ENCODE results near the gene MYD88.

MYD88 gene

GRCh38 chr3:38138349-38139190, at the start of gene MYD88:
MYD88 (plus strand) TSS chr3:38138661; CDS start chr3:38138701, 40 bp downstream.
- peak; percentile 85 for DNase-seq

GRCh38 chr3:38089163-38089562, 49.3 kb upstream of the MYD88 start:
- no peak for DNase-seq

GRCh38 chr3:38090453-38090852, 48.0 kb upstream of the MYD88 start:
- no peak for DNase-seq

- DNase-seq = no peak
Observed at GRCh38 chr3:38094999-38095398, 43.5 kb upstream of the MYD88 start.

GRCh38 chr3:38095669-38096483, 42.6 kb upstream of the MYD88 start:
- no peak for DNase-seq

- no peak for DNase-seq
Observed at GRCh38 chr3:38097446-38098375, 40.8 kb upstream of the MYD88 start.

- no peak for DNase-seq
Observed at GRCh38 chr3:38098376-38098723, 40.1 kb upstream of the MYD88 start.

GRCh38 chr3:38099518-38099917, 38.9 kb upstream of the MYD88 start:
- no peak for DNase-seq

GRCh38 chr3:38100498-38100897, 38.0 kb upstream of the MYD88 start:
- DNase-seq = no peak

GRCh38 chr3:38101811-38102443, 36.5 kb upstream of the MYD88 start:
- no peak for DNase-seq

- DNase-seq = no peak
Observed at GRCh38 chr3:38102444-38102814, 36.0 kb upstream of the MYD88 start.

- DNase-seq = no peak
Observed at GRCh38 chr3:38105525-38105924, 32.9 kb upstream of the MYD88 start.

- no peak for DNase-seq
Observed at GRCh38 chr3:38107911-38108648, 30.4 kb upstream of the MYD88 start.

- no peak for DNase-seq
Observed at GRCh38 chr3:38108649-38109579, 29.5 kb upstream of the MYD88 start.

- DNase-seq = no peak
Observed at GRCh38 chr3:38109580-38110313, 28.7 kb upstream of the MYD88 start.

GRCh38 chr3:38110314-38111050, 28.0 kb upstream of the MYD88 start:
- no peak for DNase-seq

- no peak for DNase-seq
Observed at GRCh38 chr3:38111201-38111600, 27.3 kb upstream of the MYD88 start.

GRCh38 chr3:38111696-38112377, 26.6 kb upstream of the MYD88 start:
- no peak for DNase-seq

GRCh38 chr3:38112378-38112761, 26.1 kb upstream of the MYD88 start:
- DNase-seq = no peak
